ENCODE results near the gene HDAC1. TPM values are rescaled to one million over a fixed set of nuclear protein-coding genes. Genes with fewer than 3 reads are reported as not detected.

HDAC1 gene
- total RNA-seq: 64.3 and 91.8 TPM in 2 replicates

DNA sequence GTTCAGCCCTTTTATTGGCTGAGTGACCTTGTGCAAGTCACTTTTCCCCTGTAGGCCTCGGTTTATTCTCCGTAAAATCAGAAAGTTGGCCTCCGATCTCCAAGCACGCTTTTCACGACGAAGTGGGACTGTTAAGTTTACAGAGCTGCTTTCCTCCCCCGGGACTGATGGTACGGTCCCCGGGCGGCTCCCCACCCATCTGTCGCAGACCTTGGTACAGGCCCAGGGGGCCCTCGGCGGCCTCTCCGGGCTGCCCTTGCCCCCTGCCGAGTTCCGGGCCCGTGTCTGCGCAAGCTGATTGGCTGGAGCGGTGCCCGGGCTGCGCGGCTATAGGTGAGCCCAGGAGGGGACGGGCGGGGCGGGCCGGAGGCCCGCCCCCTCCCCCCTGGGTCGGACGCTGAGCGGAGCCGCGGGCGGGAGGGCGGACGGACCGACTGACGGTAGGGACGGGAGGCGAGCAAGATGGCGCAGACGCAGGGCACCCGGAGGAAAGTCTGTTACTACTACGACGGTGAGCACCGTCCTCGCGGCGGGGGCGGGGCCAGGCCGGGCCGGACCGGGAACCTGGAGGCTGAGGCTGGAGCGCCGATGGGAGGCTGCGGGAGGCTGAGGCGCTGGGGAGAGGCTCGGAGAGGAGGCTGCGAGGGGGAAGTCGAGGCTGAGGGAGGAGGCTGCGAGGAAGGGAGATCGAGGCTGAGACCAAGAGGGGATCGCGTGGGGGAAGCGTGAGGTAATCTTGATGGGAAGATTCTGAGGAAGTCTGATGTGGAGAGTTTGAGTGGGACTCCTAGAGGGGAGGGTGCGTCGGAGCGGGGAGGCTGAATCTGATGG is at the start of gene HDAC1:
HDAC1 (plus strand) TSS at position 376 of the 831 bp plus-strand sequence; CDS start at position 463, 87 bp downstream.

GRCh38 chr1:32246888-32247273 is 45.0 kb upstream of the HDAC1 start, which contains the start of gene FAM167B:
Gene FAM167B (plus strand): TSS chr1:32247222. CDS start chr1:32247422, 200 bp downstream.

GRCh38 chr1:32250893-32251716 is 40.8 kb upstream of the HDAC1 start, which contains the start of gene LCK:
Gene LCK (plus strand): TSS chr1:32251265. CDS start chr1:32274330, 23,065 bp downstream.

GRCh38 chr1:32335790-32336590 is 44.1 kb downstream of the HDAC1 start, which contains the start of gene MARCKSL1:
Gene MARCKSL1 (minus strand): TSS chr1:32336233. CDS start chr1:32336033, 200 bp downstream.

GRCh38 chr1:32362474-32363313 is 70.8 kb downstream of the HDAC1 start, which contains the start of the genes FAM229A and TSSK3:
Gene FAM229A (minus strand): TSS chr1:32362485. CDS start chr1:32362091, 394 bp downstream.
Gene TSSK3 (plus strand): TSS chr1:32362539. CDS start chr1:32362702, 163 bp downstream.

Other genes starting within 250 kb of the HDAC1 start
- gene TMEM39B, start 219.1 kb upstream of the HDAC1 start, total RNA-seq: 2.4 and 4.5 TPM in 2 replicates
- 38.3 and 57.2 TPM in 2 replicates for gene KPNA6, start 184.0 kb upstream of the HDAC1 start, total RNA-seq
- gene TXLNA, start 112.4 kb upstream of the HDAC1 start, total RNA-seq: 61.2 and 74.8 TPM in 2 replicates
- 2.7 and 3.5 TPM in 2 replicates for gene CCDC28B, start 91.5 kb upstream of the HDAC1 start, total RNA-seq
- gene IQCC, start 86.4 kb upstream of the HDAC1 start, total RNA-seq: 1.9 and 3.1 TPM in 2 replicates
- not detected in 2 replicates for gene DCDC2B, start 83.0 kb upstream of the HDAC1 start, total RNA-seq
- 10.9 and 11.2 TPM in 2 replicates for gene TMEM234, start 69.7 kb upstream of the HDAC1 start, total RNA-seq
- 235 and 510 TPM in 2 replicates for gene EIF3I, start 69.7 kb upstream of the HDAC1 start, total RNA-seq
- gene FAM167B, start 44.9 kb upstream of the HDAC1 start, total RNA-seq: 0.34 TPM in 1 of 2 replicates, not detected in the other
- under 0.01 TPM in 1 of 2 replicates, not detected in the other for gene LCK, start 40.8 kb upstream of the HDAC1 start, total RNA-seq
- gene MARCKSL1, start 44.1 kb downstream of the HDAC1 start, total RNA-seq: 4.4 and 17.9 TPM in 2 replicates
- 0.34 and 0.71 TPM in 2 replicates for gene FAM229A, start 70.4 kb downstream of the HDAC1 start, total RNA-seq
- gene TSSK3, start 70.5 kb downstream of the HDAC1 start, total RNA-seq: 0.28 and 0.34 TPM in 2 replicates
- gene BSDC1, start 102.4 kb downstream of the HDAC1 start, total RNA-seq: 42.4 and 47.7 TPM in 2 replicates
- not detected in 2 replicates for gene ZBTB8B, start 173.0 kb downstream of the HDAC1 start, total RNA-seq
- gene ZBTB8A, start 247.3 kb downstream of the HDAC1 start, total RNA-seq: 10.6 and 11.3 TPM in 2 replicates

Measured in nasal cavity respiratory epithelium epithelial cell of viscerocranial mucosa (primary cell).